Activated CD8-positive, alpha-beta memory T cell treated with anti-CD3 and anti-CD28 coated beads, Interleukin-2, amount 50 U/mL, for 1 hour (primary cell): ENCODE data around the gene CTRB1.
"Not testable (repeated sequence)": the region's sequence is repeated elsewhere in the genome, so short reads cannot be mapped to it uniquely, and the experiment has no call there.

Experiments
- DNase-seq: peaks from one replicate; pipeline ENCODE4 v3.0.0-alpha.2; 2020; ENCODE audit errors: extremely low read depth

CTRB1 gene

GRCh38 chr16:75271441-75272096, 52.8 kb downstream of the CTRB1 start:
- no peak for DNase-seq

DNA sequence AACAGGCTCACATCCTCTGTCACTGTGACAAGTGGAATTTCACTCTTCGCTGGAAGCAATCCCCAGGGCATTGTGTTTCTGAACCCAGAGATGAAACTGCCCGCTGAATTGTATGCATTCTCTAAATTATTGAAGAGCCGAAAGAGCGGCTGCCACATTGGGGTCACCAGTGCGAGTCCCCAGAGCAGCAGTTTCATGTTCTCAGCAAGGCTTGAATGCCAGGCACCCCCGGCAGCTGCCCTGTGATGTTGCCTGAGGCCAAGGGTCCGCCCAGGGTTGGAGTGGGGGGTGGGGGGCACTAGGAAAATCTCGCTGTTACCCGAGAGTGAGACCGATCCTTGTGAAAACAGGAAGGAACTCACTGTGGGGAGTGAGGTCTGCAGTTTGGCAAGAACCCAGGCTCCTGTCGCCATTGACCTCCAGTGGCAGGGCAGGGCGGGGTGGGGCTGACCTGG, 53.3 kb downstream of the CTRB1 start:
- DNase-seq, result no peak

DNA sequence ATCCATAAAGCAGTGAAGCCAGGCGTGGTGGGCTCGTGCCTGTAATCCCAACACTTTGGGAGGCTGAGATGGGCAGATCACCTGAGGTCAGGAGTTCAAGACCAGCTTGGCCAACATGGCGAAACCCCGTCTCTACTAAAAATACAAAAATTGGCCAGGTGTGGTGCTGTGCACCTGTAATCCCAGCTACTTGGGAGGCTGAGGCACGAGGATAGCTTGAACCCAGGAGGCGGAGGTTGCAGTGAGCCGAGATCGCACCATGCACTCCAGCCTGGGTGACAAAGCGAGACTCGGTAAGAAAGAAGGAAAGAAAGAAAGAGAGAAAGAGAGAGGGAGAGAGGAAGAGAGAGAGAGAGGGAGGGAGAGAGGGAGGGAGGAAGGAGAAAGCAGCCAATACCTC, 53.8 kb downstream of the CTRB1 start:
- DNase-seq, result not testable (repeated sequence)

DNA sequence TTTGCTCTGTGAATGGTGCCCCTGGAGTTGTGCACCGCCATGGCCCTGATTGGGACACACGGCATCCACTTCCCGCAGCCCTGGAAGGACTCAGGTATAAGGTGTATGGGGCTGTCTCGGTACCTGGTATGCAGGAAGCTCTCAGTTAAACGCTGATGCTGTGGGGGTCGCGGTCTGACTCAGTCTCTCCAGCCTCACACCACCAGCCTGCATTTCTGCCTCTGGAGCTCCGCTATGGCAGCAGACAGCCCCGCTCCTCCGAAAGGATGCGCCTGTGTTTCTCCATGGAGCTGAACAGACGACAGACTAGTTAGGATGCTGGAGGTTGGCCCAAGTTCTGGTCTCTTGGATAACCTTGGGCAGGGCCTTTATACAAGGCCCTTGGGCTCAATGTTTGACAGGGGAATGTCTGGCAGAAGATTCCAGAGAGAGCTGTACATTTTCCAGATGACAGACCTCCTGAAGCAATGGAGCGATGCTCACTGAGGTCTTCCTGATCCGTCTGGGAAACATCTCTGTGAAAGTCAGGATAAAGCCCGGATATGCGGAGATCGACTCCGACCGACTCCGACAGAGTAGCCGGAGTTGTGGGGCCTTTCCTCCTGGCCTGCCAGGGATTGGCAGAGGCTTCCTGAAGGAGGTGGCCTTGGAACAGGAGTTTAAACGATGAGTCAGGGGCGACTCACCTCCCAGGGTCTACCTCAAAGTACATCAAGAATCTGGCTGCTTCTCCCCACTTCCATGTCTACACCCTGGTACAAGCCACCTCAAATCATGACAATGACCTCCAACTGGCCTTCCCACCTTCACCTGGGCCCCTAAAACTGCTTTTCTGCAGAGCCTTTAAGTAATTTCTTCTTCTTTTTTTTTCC, 54.5 kb downstream of the CTRB1 start:
- no peak for DNase-seq
